ENCODE measurements around the gene SFXN5. TPM values are rescaled to one million over a fixed set of nuclear protein-coding genes. Genes with fewer than 3 reads are reported as not detected.

Gene SFXN5
- total and polyA plus RNA-seq, 2 of the 8 experiments (the other 6 are each of a cell fraction or from before 2014, with no cell fraction given), result 29.3 to 33.1 TPM

DNA sequence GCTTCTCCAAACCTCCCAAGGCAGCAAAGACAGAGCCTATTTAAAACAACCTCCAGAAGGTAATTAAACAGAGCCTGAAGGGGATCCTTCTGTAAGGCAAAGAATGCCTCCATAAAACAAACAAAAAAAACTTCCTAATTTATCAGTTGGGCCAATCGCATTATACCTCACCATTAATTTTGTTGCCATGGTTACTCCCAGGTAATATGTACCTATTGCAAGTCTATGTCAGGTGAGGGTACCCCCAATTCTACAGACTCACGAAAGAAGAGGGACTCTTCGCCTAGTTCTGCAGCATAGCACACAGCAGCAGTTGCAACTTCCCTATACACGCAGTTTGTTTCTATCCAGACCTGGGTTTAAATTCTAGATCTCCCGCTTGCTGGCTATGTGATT is 38.8 kb downstream of the SFXN5 start:
- peaks cover 5 to 10% of the 10 kb centered on the region in 2 experiments for H4K20me1 ChIP-seq (replicated peaks in 1 of 2; ENCODE audit: control insufficient read depth in 1 of 2, insufficient read depth in 2 of 2, low read length in 2 of 2)
- FAIRE-seq, result no peak
- H3K79me1 ChIP-seq (ENCODE audit: low read depth, low read length), result no peaks in the 10 kb centered on the region
- H2BK12ac ChIP-seq (ENCODE audit: low read depth, low read length), result no peak overlapping the region
- no peaks in the 10 kb centered on the region for H3K27me3 ChIP-seq (replicated peaks in 1 of 4; ENCODE audit: control insufficient read depth in 3 of 4, extremely low read depth in 1 of 4, insufficient read depth in 3 of 4, low read length in 3 of 4)
- no peak overlapping the region for H3K18ac ChIP-seq (ENCODE audit: extremely low read depth, low read length)
- H3K56ac ChIP-seq (replicated peaks; ENCODE audit: insufficient read length, low read depth, low read length), result no peak overlapping the region
- no peak overlapping the region for H3K23ac ChIP-seq (ENCODE audit: insufficient read length)
- no peak overlapping the region for H4K8ac ChIP-seq (ENCODE audit: extremely low read depth, insufficient read depth, low read length)
- no peak overlapping the region for H2BK120ac ChIP-seq (replicated peaks; ENCODE audit: low read depth, low read length)
- no peaks in the 10 kb centered on the region for H3K9me3 ChIP-seq (ENCODE audit: insufficient read depth in 2 of 2, low read depth in 1 of 2, low read length in 1 of 2)
- H3K4ac ChIP-seq (replicated peaks; ENCODE audit: insufficient read length, low read depth, low read length), result no peak overlapping the region
- no peak overlapping the region for H2BK15ac ChIP-seq (ENCODE audit: low read length)
- 86% methylated on average over 5 of the region's 5 CpGs; no CpG with 5 or more reads in 1 of the 2 experiments for WGBS, 2 experiments (ENCODE audit: extremely low coverage in 1 of 2, insufficient coverage in 1 of 2, insufficient read length in 1 of 2, insufficient replicate concordance in 2 of 2, low coverage in 1 of 2, low lambda C conversion rate in 2 of 2, missing lambda C conversion rate in 1 of 2)
- H3K4me2 ChIP-seq (ENCODE audit: insufficient read depth in 1 of 2, low read depth in 2 of 2, low read length in 2 of 2), result no peak overlapping the region
- H2BK20ac ChIP-seq (ENCODE audit: low read length), result no peak overlapping the region
- H4K91ac ChIP-seq (replicated peaks; ENCODE audit: insufficient read length, low read length), result no peak overlapping the region
- no peaks in the 10 kb centered on the region for H3K23me2 ChIP-seq (ENCODE audit: low read depth, low read length)
- no peak overlapping the region for H3K14ac ChIP-seq (ENCODE audit: insufficient read length)
- H4K5ac ChIP-seq (ENCODE audit: insufficient read length, low read depth, low read length), result no peak overlapping the region
- H3K79me2 ChIP-seq (ENCODE audit: control insufficient read depth in 1 of 2, insufficient read depth in 2 of 2, low read length in 2 of 2), result no peaks in the 10 kb centered on the region
- no peaks in the 10 kb centered on the region; a peak in 1 of 8 replicates for H3K36me3 ChIP-seq (ENCODE audit: control insufficient read depth in 2 of 4, insufficient read depth in 4 of 4, low read length in 3 of 4)
- DNase-seq (ENCODE audit: low read depth in 1 of 2, low spot score in 2 of 2), result no peak
- no peak overlapping the region for H2BK5ac ChIP-seq (ENCODE audit: low read depth, low read length)
- ChIA-PET POLR2A (ENCODE audit: partially characterized antibody) (no interaction called here), CTCF (ENCODE audit: partially characterized antibody) (interaction anchor here (0.8 to 1.9 kb wide), 4 partner anchors 35 to 61 kb away, joined by 3 to 7 read pairs (median 4); no protein-coding TSS in a partner anchor)
- no peak overlapping the region for H2AK5ac ChIP-seq (ENCODE audit: low read depth, low read length)
- no peak overlapping the region for H2AFZ ChIP-seq (ENCODE audit: low read length)
- no peak overlapping the region for H3K27ac ChIP-seq (ENCODE audit: low read depth, low read length)
- no peak overlapping the region for H3K9ac ChIP-seq (replicated peaks in 1 of 4; ENCODE audit: extremely low read depth in 1 of 4, low read depth in 3 of 4, low read length in 3 of 4)
- peaks cover 0 to 16% (median 8%) of the 10 kb centered on the region in 4 experiments; a peak in 5 of 7 replicates for H3K4me1 ChIP-seq (replicated peaks in 1 of 4; ENCODE audit: control insufficient read depth in 3 of 4, insufficient read depth in 4 of 4, low read length in 3 of 4)
- H3K4me3 ChIP-seq (ENCODE audit: extremely low read depth in 1 of 4, insufficient read depth in 2 of 4, low read depth in 3 of 4, low read length in 4 of 4), result no peak overlapping the region
- no peak for TF ChIP-seq RXRA (IDR thresholded peaks at IDR 0.05; ENCODE audit: insufficient read depth, low read depth, low read length)
- TF ChIP-seq MAFK (IDR thresholded peaks at IDR 0.05; ENCODE audit: low read depth, low read length), result no peak
- TF ChIP-seq SIN3A (conservative IDR thresholded peaks at IDR 0.05 in 1 of 2, IDR thresholded peaks at IDR 0.05 in 1 of 2; ENCODE audit: low read depth in 1 of 2, low read length in 2 of 2), result no peak
- no peak for TF ChIP-seq KDM4A (IDR thresholded peaks at IDR 0.05; ENCODE audit: low read depth, low read length, severe bottlenecking)
- TF ChIP-seq BRCA1 (IDR thresholded peaks at IDR 0.05; ENCODE audit: low read depth, low read length), result no peak
- TF ChIP-seq EP300 (IDR thresholded peaks at IDR 0.05; ENCODE audit: borderline replicate concordance in 1 of 2, low read depth in 2 of 2, low read length in 2 of 2), result no peak
- no peak for TF ChIP-seq KDM5A (IDR thresholded peaks at IDR 0.05; ENCODE audit: low read length)
- no peak for TF ChIP-seq BACH1 (IDR thresholded peaks at IDR 0.05; ENCODE audit: low read length)
- TF ChIP-seq, protein P1, sequence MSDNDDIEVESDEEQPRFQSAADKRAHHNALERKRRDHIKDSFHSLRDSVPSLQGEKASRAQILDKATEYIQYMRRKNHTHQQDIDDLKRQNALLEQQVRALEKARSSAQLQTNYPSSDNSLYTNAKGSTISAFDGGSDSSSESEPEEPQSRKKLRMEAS (IDR thresholded peaks at IDR 0.05), result no peak
- no peak for TF ChIP-seq SAP30 (IDR thresholded peaks at IDR 0.05; ENCODE audit: insufficient read depth, insufficient replicate concordance, low read length)
- TF ChIP-seq TAF1 (IDR thresholded peaks at IDR 0.05; ENCODE audit: low read depth, low read length), result no peak
- TF ChIP-seq CBX5 (IDR thresholded peaks at IDR 0.05; ENCODE audit: low read depth, low read length), result no peak
- TF ChIP-seq NANOG (IDR thresholded peaks at IDR 0.05; ENCODE audit: insufficient read depth, low read depth, low read length, poor library complexity, severe bottlenecking), result no peak
